ENCODE data around the gene ETNK2. TPM values are rescaled to one million over a fixed set of nuclear protein-coding genes. Genes with fewer than 3 reads are reported as not detected.
A peak's percentile ranks its signal among the peaks of the same experiment; 100 is the strongest.

The ETNK2 gene
- total and polyA plus RNA-seq, 2 of the 4 experiments (the other 2 are of a cell fraction): 18.9 to 26.0 TPM

- TF ChIP-seq RCOR1 (IDR thresholded peaks at IDR 0.05; ENCODE audit: insufficient replicate concordance, low read length): no peak
Observed at GRCh38 chr1:204152310-204153044, 633 bp upstream of the ETNK2 start (continued).

GRCh38 chr1:204150702-204151551 is 917 bp downstream of the ETNK2 start:
- Histone ChIP-seq H3K9ac (ENCODE audit: low read depth, low read length) (peak overlapping the region; percentile 46), H2BK5ac (ENCODE audit: low read depth, low read length, poor library complexity, severe bottlenecking) (no peak overlapping the region), H2AK9ac (replicated peaks; ENCODE audit: low read depth, low read length, poor library complexity) (peak overlapping the region; percentile 96), H3K4ac (ENCODE audit: low read depth, low read length) (0 out of 2 replicates have a peak overlapping the region, but pooled peaks have one; percentile 5), H3K27ac (ENCODE audit: insufficient read depth, low read length) (peak overlapping the region; percentile 27; the same call in 1 of the 2 replicates), H4K20me1 (ENCODE audit: insufficient read depth, low read length) (no peaks in the 10 kb centered on the region), H3K14ac (replicated peaks; ENCODE audit: low read depth, low read length) (no peak overlapping the region; the same call in 1 of the 2 replicates), H3K27me3 (ENCODE audit: control insufficient read depth, insufficient read depth, low read length) (no peaks in the 10 kb centered on the region; the same call in 1 of the 2 replicates), H3K18ac (ENCODE audit: low read depth, low read length) (no peak overlapping the region; the same call in 1 of the 2 replicates), H2BK15ac (ENCODE audit: low read depth, low read length) (no peak overlapping the region), H3K9me3 (ENCODE audit: control insufficient read depth, insufficient read depth, low read length) (no peaks in the 10 kb centered on the region), H2BK120ac (ENCODE audit: low read depth, low read length) (no peak overlapping the region), H3K9me1 (ENCODE audit: insufficient read depth, low read length) (peaks cover 7% of the 10 kb centered on the region; the same call in 1 of the 2 replicates), H4K8ac (ENCODE audit: low read depth in 2 of 2, low read length in 2 of 2) (peak overlapping the region; percentile 10 to 70; a peak in 2 of 4 replicates), H3K4me2 (ENCODE audit: low read depth, low read length) (peak overlapping the region; percentile 86), H3K79me1 (ENCODE audit: low read depth in 1 of 2, low read length in 2 of 2) (peaks cover 0 to 9% of the 10 kb centered on the region in 2 experiments; a peak in 2 of 4 replicates), H3K4me3 (ENCODE audit: insufficient read depth, low read depth, low read length) (peak overlapping the region; percentile 95), H2AK5ac (ENCODE audit: low read depth, low read length) (no peak overlapping the region), H3K36me3 (ENCODE audit: control insufficient read depth, insufficient read depth, low read length) (peaks cover 4% of the 10 kb centered on the region; the same call in 1 of the 2 replicates), H2AFZ (replicated peaks; ENCODE audit: low read length, poor library complexity) (peak overlapping the region; percentile 95), H4K91ac (ENCODE audit: insufficient read depth, low read depth, low read length) (no peak overlapping the region), H3K56ac (ENCODE audit: extremely low read depth, insufficient read depth, low read length) (peak overlapping the region; percentile 43; the same call in 1 of the 2 replicates), H4K5ac (ENCODE audit: low read depth, low read length) (peak overlapping the region; percentile 49; the same call in 1 of the 2 replicates), H3K23ac (ENCODE audit: low read depth, low read length) (0 out of 2 replicates have a peak overlapping the region, but pooled peaks have one; percentile 59), H3K4me1 (ENCODE audit: control insufficient read depth, insufficient read depth, low read length) (peaks cover 7% of the 10 kb centered on the region), H2BK20ac (ENCODE audit: low read depth, low read length) (no peak overlapping the region)
- no peak for DNase-seq
- intact Hi-C loops (cut with micrococcal nuclease) (no loop called here), dilution Hi-C loops (cut with HindIII; ENCODE audit: low sequenced_read_pairs, unreplicated experiment) (loop anchor here (25.0 kb wide), 1 partner anchor 236 kb away; no protein-coding TSS in a partner anchor), in situ Hi-C loops (cut with MboI; ENCODE audit: low sequenced_read_pairs) (no loop called here)
- no peak for TF ChIP-seq BHLHE40 (IDR thresholded peaks at IDR 0.05; ENCODE audit: low read depth, low read length)
- no peak for TF ChIP-seq MAFK (IDR thresholded peaks at IDR 0.05; ENCODE audit: low read depth, low read length)
- no peak for TF ChIP-seq RCOR1 (IDR thresholded peaks at IDR 0.05; ENCODE audit: insufficient replicate concordance, low read length)
- TF ChIP-seq MAZ (IDR thresholded peaks at IDR 0.05; ENCODE audit: borderline replicate concordance, low read depth, low read length): no peak
- TF ChIP-seq RAD21 (IDR thresholded peaks at IDR 0.05; ENCODE audit: low read length): no peak
- no peak for TF ChIP-seq MXI1 (IDR thresholded peaks at IDR 0.05; ENCODE audit: borderline replicate concordance, low read depth, low read length)
- TF ChIP-seq CEBPB (IDR thresholded peaks at IDR 0.05; ENCODE audit: low read depth, low read length): no peak
- no peak for TF ChIP-seq FOS (IDR thresholded peaks at IDR 0.05; ENCODE audit: low read depth, low read length)
- no peak for TF ChIP-seq RFX5 (IDR thresholded peaks at IDR 0.05; ENCODE audit: low read depth, low read length)
- TF ChIP-seq USF2 (IDR thresholded peaks at IDR 0.05; ENCODE audit: low read depth, low read length): no peak
- no peak for TF ChIP-seq SMC3 (IDR thresholded peaks at IDR 0.05; ENCODE audit: low read depth, low read length)
- TF ChIP-seq CHD1 (IDR thresholded peaks at IDR 0.05; ENCODE audit: low read depth, low read length): no peak
- ChIA-PET POLR2A (ENCODE audit: unreplicated experiment) (no interaction called here), CTCF (interaction anchor here (1.2 kb wide), 1 partner anchor 56 kb away, joined by 5 read pairs; no protein-coding TSS in a partner anchor)
- ATAC-seq (ENCODE audit: low read depth): no peak
- 43% methylated on average over 16 of the region's 33 CpGs; no CpG with 5 or more reads in 1 of the 2 experiments for WGBS, 2 experiments (ENCODE audit: extremely low coverage in 2 of 2, insufficient read length in 1 of 2)
- BruUV-seq (replicated peaks): no TSS peak
